GM18507 (cell line): ENCODE results near the gene CABLES2.

ENCODE experiments used
- DNase-seq: peaks from one replicate; pipeline ENCODE4 v3.0.0; 2011; ENCODE audit warnings: low read depth; ENCODE audit not compliant: insufficient read length; ENCODE audit errors: extremely low spot score
- FAIRE-seq: peaks from 2 replicates; lab custom pipeline; 2011; peaks lifted over from hg19 to GRCh38; lab: Jason Lieb, UNC

CABLES2 gene

GRCh38 chr20:62420846-62421715 lies 14.0 kb upstream of the CABLES2 start:
- DNase-seq (no peak), FAIRE-seq (no peak)

GRCh38 chr20:62419759-62420158 lies 12.7 kb upstream of the CABLES2 start:
- FAIRE-seq: no peak
- DNase-seq: no peak

- DNase-seq: no peak
- FAIRE-seq: no peak
These were observed 11.8 kb upstream of the CABLES2 start for GRCh38 chr20:62418709-62419487.

GRCh38 chr20:62417981-62418708 lies 11.1 kb upstream of the CABLES2 start:
- FAIRE-seq (no peak), DNase-seq (no peak)

- FAIRE-seq (no peak), DNase-seq (no peak)
These were observed 9.9 kb upstream of the CABLES2 start for GRCh38 chr20:62416651-62417637.

- DNase-seq: no peak
- no peak for FAIRE-seq
These were observed 8.4 kb upstream of the CABLES2 start for GRCh38 chr20:62415354-62416111.

GRCh38 chr20:62413896-62414481 lies 6.9 kb upstream of the CABLES2 start:
- DNase-seq (no peak), FAIRE-seq (no peak)

GRCh38 chr20:62413025-62413570 lies 6.0 kb upstream of the CABLES2 start:
- no peak for FAIRE-seq
- DNase-seq: no peak

GRCh38 chr20:62412194-62413024 lies 5.3 kb upstream of the CABLES2 start:
- FAIRE-seq (no peak), DNase-seq (no peak)

GRCh38 chr20:62411479-62412193 lies 4.6 kb upstream of the CABLES2 start:
- DNase-seq (no peak), FAIRE-seq (no peak)

GRCh38 chr20:62410746-62411478 lies 3.8 kb upstream of the CABLES2 start:
- DNase-seq: no peak
- FAIRE-seq: no peak

- DNase-seq (no peak), FAIRE-seq (no peak)
These were observed 3.1 kb upstream of the CABLES2 start for GRCh38 chr20:62409931-62410745.

- DNase-seq (no peak), FAIRE-seq (no peak)
These were observed 2.2 kb upstream of the CABLES2 start for GRCh38 chr20:62409086-62409853.

- DNase-seq (no peak), FAIRE-seq (no peak)
These were observed 1.6 kb upstream of the CABLES2 start for GRCh38 chr20:62408640-62409039.
